Measurements from ENCODE around the gene NOX4.
"Not testable (repeated sequence)": the region's sequence is repeated elsewhere in the genome, so short reads cannot be mapped to it uniquely, and the experiment has no call there.

NOX4 gene

DNA sequence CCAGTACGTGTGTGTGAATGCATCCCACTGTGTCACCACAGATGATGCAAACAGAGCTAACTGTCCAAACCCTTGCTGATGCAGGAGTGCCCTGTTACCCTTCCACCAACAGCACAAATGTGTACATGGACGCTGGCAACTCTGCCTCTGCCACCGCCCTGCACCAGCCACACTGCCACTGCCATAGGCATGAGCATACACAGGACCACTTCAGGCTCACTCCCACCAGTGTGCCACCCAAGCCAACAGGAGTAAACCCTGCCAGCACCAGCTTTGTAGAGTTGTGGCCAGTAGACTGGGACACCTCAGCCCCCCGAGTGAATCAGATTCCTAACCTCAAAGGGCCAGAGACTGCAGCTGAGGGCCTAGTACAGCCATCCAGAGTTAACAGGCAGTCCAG is 34.0 kb downstream of the NOX4 start:
- DNase-seq, result no peak

DNA sequence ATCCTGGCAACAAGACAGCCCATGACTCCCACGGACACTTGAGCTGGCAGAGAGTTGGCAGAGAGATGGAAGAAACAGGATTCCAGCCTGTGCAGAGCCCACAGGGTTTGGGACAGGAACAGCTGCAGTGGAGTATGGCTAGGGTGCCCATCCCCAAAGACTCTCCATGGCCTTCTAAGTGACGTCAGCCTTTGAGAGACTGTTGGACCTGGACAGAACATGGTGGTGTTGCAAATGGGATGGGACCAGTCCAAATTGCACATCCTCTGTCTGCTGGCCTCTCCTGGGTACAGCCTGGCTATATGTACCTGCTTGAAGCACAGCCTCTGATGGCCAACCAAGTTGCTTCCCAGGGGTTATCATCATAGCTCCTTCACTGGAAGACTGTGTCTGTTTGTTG is 34.5 kb downstream of the NOX4 start:
- DNase-seq, result no peak

DNA sequence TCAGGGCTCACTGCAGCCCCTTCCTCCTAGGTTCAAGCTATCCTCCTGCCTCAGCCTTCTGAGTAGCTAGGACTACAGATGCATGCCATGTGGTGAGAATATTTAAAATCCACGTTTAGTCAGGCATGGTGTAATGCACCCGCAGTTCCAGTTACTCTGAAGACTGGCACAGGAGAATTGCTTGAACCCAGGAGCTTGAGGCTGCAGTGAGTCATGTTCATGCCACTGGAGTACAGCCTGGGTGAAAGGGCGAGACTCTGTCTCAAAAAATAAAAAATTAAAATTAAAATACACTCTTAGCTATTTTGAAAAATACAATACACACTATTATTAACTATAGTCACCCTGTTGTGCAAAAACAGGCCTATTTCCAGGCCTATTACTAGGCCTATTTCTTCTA is 38.4 kb downstream of the NOX4 start:
- no peak for DNase-seq

DNA sequence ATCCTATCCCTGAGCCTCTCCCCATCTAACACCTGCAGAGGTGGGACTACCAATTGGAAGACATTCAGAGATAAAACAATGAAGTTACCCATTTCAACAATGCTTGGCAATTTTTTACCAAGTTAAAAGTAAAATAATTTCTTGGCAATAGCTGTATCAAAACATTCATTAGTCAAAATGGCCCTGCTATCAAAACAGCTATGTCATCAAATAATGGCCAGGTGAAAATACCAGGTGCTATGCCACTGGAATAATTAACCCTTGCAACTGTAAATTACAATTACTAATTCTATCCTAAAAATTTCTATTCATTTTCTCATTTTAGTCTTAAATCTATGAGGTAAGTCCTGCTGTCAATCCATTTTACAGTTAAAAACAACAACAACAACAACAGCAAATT is 43.3 kb downstream of the NOX4 start:
- DNase-seq, result no peak

DNA sequence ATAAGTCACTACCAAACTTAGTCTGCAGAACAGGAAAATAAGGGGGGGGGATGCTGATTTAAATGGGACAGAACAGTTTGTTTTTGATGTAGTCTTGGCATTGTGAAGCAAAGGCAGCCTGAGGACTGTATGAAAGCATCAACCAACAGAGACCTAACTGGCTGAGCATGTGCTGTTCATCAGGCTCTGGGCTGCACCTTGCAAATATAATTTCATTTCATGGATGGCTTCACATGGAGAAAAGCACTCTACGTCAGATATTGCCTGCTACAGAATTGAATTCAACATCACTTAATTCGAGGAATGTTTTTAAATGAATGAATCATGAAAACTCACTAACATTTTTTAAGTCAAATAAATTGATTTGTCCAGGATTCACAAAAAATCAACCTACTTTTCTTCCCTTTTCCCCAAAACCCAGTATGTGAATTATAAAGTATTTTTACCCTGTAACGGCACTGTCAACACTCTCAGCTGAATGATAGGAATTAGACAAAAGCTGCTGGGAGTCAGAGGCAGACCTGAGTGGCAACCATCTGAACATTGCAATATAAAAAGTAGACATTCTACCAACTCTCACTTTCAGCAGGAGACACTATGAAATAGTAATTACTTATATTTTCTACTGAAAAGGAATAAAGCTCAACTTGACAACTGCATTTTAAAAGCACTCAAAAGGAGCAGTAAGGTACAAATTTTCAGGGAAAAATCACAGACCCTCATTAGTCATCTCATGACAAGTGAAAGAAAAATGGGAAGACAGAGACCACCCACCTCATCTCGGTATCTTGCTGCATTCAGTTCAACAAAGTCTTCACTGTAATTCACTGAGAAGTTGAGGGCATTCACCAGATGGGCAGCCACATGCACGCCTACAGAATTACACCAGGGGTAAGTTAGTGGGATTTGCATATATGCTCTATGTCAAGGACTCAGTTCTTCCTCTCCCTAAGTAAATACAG is 47.5 kb downstream of the NOX4 start:
- DNase-seq, result no peak

DNA sequence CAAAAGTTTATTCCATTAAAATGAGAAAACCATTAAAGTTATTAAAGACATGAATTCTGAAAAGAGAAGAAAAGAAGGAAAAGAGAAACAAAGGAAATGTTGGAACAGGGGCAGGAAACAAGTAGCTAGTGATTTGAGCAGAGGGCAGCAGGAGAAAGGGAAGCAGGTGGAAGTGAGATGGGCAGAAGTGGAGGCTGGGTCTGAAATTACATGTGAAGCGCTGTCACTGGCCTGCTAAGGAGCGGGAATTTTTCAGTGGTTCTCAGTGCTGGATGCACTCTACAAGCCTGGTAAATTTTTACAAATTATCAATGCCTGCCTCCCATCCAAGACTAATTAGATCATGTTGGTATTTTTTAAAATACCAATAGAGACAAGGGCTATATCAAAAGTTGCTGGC is 48.4 kb downstream of the NOX4 start:
- no peak for DNase-seq

DNA sequence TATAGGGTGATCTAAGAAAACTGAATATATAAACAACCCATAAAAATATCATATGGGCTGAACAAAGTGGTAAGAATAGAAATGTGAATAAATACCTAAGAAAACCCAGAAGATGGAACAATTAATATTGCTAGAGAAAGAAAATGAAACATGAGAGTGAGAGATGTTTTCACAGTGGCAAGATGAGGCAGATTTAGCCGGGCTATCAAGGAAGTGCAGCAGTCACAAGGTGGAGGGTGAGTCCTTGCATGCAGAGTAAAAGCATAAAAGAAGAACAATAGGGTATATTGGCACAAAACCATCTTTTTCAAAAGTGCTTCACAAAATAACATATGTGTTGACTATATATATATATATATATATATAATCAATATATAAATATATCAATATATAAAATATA is 49.6 kb downstream of the NOX4 start:
- DNase-seq, result no peak

DNA sequence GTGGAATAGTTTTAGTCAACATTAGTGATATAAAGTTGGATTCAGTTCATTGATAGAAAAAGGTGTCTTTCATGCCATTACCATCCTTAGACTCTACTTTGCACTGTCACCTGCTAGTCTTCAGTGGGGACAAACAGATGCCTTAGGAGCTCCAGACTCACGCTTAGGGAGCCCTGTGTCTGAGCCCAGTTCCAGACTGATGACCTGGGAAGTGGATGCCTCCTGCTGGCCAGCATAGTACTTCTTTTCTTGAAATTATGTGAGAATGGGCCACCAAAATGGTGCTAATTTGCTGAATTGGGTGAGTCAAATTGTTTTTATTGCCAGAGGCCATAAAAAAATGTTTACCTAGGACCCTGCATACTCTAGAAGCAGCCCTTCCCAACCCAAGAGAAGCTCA is 53.9 kb downstream of the NOX4 start:
- DNase-seq, result no peak

DNA sequence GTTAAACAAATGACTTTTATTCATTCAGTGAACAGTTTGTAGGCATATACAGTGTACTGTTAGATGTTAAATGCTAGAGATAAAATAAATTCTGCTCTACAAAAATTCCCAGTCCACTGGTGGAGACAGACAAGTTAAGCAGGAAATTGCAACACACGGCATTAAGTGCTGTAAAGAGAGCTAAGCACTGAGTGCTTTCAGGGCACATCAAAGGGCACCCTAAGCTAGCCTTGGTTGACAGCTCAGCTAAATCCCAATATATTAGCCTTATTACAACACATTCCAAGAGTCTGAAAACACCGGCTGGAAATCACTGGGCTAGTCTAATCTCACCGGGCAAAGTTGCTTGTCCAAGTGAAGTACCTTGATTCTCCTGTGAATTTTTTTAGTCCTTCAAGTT is 55.1 kb downstream of the NOX4 start:
- DNase-seq, result no peak

DNA sequence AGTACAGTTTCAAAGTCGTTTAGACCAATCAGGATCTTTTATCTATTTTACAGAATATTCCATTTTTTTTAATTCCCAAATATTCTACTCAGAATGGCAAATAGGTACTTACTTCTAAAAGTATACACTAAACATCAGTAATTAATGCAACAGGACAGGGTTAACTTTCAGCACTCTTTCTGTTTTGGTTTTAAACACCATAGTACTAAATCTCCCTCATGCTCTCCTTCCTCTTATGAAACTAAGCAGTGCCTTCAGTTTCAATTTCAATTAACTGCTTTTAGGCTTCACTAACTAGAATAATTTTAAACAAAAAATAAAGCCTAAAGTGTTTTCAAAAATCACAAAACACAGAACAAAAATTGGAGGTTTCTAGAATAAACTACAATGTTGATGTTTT is 57.9 kb downstream of the NOX4 start:
- DNase-seq, result no peak

DNA sequence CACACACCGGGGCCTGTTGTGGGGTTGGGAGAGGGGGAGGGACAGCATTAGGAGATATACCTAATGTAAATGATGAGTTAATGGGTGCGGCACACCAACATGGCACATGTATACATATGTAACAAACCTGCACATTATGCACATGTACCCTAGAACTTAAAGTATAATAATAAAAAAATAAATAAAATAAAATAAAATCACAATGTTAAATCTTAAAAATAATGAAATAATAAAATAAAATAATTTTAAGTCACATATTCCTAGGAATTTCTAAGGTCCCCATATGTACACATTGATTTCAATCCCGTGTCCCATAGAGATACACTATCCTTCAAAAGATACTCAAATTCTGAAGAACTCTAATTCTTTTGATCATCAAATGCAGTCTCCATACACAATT is 59.0 kb downstream of the NOX4 start:
- DNase-seq, result not testable (repeated sequence)

DNA sequence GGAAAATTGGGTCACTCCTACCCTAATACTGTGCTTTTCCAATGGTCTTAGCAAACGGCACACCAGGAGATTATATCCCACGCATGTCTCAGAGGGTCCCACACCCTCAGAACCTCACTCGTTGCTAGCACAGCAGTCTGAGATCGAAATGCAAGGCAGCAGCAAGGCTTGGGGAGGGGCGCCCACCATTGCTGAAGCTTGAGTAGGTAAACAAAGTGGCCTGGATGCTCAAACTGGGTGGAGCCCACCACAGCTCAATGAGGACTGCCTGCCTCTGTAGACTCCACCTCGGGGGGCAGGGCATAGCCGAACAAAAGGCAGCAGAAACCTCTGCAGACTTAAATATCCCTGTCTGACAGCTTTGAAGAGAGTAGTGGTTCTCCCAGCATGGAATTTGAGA is 64.7 kb downstream of the NOX4 start:
- DNase-seq, result not testable (repeated sequence)

DNA sequence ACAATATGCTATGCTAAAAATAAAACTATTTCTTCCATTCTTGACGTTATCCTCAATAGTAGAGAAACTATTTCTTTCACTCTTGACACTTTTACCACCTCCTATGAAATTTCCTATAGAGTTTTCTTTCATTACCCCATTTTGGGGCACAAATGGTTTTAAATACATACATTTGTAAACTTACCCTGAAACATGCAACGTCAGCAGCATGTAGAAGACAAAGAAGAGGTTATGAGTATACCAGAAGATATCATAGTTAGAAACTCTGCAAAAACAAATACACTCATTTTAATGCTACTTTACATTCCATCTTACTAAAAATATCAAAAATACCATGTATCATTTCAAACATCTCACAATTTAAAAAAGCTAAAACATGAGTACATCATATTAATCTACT is 69.5 kb downstream of the NOX4 start:
- DNase-seq, result no peak

DNA sequence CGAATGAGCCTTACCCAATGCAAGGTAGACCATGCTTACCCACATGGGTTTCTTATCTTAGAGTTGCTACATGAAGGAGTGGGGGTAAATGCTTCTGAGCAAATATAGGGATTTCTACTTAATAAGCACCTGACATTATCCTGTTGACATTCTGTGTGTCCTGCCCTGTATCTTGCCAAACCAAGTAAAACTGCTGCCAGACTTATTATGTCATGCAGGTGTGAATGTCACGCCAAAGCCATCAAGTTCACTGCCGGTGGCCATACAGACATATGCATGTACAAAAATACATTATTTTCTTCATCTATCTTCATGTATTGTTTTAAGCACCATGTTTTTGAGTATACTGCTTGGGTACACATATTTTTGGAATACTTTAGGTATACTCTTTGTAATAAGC is 70.2 kb downstream of the NOX4 start:
- no peak for DNase-seq

DNA sequence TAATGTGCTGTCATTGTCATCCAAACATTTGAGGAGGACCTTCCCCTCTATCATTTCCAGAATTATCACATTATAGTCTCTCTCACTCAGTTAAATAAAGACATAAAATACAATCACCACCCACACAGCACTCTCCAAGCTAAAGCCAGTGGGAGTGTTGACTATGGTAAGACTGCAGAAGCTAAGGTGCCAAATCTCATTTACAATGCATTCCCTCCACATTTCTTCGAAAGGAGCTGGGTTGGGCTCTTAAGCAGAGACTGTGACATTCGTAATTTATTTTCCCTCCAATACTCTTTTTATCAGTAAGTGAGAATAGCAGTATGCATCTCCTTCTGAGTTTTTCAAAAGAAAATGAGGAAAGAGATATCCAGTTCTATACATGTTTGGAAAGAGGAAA is 74.2 kb downstream of the NOX4 start:
- no peak for DNase-seq

DNA sequence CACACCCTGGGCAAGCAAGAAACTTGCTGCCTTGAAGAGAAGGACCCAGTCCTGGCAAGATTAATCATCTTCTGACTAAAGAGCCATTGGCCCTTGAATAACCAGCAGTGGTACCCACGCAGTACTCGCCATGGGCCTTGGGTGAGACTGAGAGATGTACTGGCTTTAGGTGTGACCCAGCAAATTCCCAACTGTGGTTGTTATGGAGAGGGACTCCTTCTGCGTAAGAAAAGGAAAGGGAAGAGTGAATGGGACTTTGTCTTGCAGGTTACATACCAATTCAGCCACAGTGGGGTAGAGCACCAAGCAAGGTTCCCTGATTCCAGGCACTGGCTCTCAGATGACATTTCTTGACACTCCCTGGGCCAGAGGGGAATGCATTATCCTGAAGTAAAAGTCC is 80.1 kb downstream of the NOX4 start:
- not testable (repeated sequence) for DNase-seq

DNA sequence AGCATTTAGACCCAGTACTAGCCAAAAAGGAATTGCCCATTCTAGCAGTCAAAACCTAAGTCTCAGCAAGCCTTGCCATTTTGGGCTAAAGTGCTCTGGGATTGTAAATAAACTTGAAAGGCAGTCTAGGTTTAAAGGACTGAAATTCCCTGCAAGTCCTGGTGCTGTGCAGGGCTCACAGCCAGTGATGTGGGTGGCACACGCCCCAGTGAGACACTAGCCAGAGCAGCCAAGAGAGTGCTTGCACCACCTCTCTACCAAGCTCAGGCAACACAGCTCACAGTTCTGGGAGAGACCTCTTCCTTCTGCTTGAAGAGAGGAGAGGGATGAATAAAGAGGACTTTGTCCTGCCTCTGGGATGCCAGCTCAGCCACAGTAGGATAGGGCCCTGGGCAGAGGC is 80.5 kb downstream of the NOX4 start:
- not testable (repeated sequence) for DNase-seq

DNA sequence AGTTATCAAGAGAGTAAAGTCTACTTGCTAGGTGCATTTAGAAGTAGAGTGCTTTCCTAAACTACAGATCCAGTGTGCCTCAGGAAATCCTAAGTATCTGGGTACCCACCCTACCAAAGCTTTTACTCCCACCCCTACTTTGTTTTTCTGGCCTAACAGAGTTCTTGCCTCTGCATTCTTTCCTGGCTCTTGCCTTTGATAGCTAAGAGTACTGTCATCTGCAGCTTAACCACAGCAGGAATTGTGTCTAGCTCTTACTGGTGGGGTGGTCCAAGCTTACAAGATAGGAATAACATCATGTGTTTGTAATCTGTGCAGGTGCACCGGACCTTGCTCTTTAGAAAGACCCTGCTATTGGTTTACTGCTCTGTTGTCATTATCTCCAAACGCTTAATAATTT is 82.7 kb downstream of the NOX4 start:
- not testable (repeated sequence) for DNase-seq

DNA sequence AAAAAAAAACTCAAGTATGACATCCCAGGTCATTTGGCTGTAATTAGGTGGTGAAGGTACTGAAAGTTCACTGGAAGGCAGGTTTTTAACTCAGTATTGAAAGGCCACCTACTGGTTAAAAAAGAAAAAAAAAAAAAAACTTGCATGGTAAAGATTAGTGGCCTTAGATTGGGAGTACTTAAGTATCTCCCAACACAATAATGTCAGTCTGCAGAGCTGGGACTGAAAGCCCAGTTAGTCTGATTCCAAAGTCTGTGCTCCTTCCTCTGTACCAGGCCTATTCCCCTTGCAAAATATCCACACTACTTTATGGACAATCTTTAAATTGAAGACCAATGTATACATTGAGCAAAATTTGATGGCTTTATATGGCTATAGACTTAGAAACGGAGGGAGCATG is 85.5 kb downstream of the NOX4 start:
- no peak for DNase-seq

DNA sequence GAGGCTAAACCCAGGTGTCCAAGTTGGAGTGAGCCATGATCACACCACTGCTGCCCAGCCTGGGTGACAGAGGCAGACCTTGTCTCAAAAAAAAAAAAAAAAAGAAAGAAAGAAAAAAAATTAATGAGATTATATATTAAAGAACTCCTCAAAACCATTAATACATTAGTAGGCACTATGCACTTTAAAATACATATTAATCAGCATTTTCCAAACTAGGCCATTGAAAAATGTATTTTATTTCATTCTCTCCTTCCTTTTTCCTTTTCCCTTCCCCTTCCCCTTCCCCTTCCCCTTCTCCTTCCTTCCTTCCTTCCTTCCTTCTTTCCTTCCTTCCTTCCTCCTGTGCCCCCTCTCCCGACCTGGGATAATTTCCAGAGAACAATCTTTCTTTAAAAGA is 99.5 kb downstream of the NOX4 start:
- DNase-seq, result not testable (repeated sequence)

DNA sequence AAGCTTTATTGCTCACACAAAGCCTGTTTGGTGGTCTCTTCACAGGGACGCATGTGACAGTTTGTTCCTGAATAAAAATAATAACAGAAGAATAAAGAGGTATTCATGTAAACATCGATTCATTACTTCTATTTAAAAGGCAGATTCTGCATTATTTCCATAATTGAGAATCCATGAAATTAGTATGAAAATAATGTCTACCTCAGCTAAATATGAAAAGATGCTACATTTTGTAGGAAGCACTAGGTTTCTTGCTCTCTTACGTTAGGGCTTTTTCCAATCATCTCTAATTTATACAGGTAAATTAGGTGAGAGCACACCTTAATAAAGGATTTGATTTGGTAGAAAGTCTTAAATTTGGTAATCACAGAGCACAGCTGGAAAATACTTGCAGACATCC is 103.7 kb downstream of the NOX4 start:
- not testable (repeated sequence) for DNase-seq

DNA sequence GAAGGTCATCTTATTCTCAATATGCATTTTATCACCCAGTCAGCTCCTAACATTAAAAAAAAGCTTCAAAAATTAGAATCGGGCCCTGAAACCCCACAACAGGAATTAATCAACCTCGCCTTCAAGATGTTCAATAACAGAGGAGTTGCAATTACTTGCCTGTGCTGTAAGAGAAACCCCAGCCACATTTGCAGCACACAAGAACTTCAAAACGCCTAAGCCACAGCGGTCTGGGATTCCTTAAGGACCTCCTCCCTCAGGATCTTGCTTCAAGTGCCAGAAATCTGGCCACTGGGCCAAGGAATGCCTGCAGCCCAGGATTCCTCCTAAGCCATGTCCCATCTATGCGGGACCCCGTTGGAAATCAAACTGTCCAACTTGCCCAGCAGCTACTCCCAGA is 108.2 kb downstream of the NOX4 start:
- not testable (repeated sequence) for DNase-seq

DNA sequence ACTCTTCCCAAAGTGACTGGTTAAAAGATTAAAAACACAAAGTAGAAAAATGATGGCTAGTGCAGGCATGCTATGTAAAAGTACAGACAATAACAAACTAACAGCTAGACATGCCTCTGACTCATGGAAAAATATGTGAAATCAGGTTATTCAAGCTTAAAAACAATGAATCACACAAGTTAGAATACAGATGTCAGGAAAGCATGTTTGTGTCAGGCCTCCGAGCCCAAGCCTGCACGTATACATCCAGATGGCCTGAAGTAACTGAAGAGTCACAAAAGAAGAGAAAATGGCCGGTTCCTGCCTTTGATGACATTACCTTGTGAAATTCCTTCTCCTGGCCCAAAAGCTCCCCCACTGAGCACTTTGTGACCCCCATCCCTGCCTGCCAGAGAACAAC is 110.1 kb downstream of the NOX4 start:
- no peak for DNase-seq

DNA sequence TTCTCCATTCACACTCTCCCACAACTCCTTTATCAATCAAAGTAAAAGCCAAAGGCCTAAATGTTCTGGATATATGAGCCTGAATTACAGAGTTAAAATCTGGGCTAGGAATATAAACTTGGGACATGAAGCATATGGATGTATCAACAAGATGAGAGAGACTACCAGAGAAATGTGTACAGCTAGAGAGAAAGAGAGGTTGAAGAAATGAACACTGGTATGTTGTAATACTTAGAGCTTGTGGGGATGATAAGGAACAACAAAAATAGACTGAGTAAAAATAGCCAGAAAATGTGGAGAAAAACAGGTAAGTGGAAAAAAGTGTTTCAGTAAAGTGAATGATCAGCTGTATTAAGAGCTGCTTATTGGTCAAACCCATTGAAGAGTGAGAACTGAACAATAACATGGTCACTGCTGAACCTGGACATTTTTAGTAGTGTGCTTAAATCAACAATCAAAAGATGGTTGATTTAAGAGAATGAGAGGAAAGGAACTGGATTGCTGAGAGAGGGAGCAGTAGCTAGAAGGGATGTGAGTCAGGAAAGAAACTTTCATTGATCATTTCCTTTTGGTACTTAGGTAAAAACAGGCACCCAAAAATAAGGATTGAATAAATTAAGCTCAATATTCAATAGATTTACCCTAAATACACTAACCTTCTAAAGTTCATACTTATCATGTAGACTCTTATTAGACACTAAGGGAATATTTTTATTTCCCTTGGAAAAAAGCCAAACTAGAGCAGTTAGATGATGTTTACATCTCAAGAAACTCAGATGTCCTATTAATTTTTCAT is 111.0 kb downstream of the NOX4 start:
- not testable (repeated sequence) for DNase-seq
